ENCODE results near the gene PPP1R2. TPM values are rescaled to one million over a fixed set of nuclear protein-coding genes. Genes with fewer than 3 reads are reported as not detected.

Gene PPP1R2
- total RNA-seq, 1 experiment from 2014 or later = 46.1 TPM

DNA sequence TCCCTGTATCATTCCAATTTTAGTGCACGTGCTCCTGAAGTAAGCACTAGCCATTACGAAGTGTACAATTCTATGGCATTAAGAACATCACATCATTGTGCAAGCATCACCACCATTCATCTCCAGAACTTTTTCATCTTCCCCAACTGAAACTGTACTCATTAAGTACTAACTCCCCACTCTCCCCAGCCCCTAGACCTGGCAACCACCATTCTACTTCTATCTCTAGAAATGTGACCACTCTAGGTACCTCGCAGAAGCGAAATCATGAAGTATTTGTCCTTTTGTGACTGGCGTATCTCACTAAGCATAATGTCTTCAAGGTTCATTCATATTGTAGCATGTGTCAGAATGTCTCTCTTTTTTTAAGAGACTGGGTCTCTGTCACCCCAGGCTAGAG is 11.4 kb downstream of the PPP1R2 start:
- BruUV-seq (replicated peaks) = no TSS peak
- Histone ChIP-seq H2AFZ (ENCODE audit: low read depth, low read length, poor library complexity, severe bottlenecking) (no peak overlapping the region), H3K79me2 (ENCODE audit: insufficient read depth, low read length) (peaks cover 46% of the 10 kb centered on the region), H3K9me3 (ENCODE audit: control insufficient read depth in 1 of 2, insufficient read depth in 1 of 2, low read depth in 1 of 2, low read length in 2 of 2) (no peaks in the 10 kb centered on the region), H3K27ac (ENCODE audit: low read depth, low read length) (no peak overlapping the region), H3K27me3 (ENCODE audit: insufficient read depth, low read length) (no peaks in the 10 kb centered on the region), H3K4me3 (replicated peaks in 1 of 2; ENCODE audit: low read depth in 1 of 2, low read length in 2 of 2) (no peak overlapping the region), H3K4me2 (ENCODE audit: low read length) (no peak overlapping the region), H3K9me2 (ENCODE audit: insufficient read depth) (no peaks in the 10 kb centered on the region), H3K9ac (ENCODE audit: low read length) (no peak overlapping the region), H3K4me1 (ENCODE audit: control insufficient read depth in 1 of 2, insufficient read depth in 2 of 2, low read length in 2 of 2) (no peaks in the 10 kb centered on the region), H3K36me3 (ENCODE audit: control insufficient read depth in 1 of 2, insufficient read depth in 2 of 2, low read length in 2 of 2) (no peaks in the 10 kb centered on the region), H4K20me1 (ENCODE audit: insufficient read depth) (no peaks in the 10 kb centered on the region)
- intact Hi-C loops (cut with micrococcal nuclease) = no loop called here
- ATAC-seq (no peak), DNase-seq (ENCODE audit: low read depth, low spot score) (no peak)
- TF ChIP-seq, protein P1, sequence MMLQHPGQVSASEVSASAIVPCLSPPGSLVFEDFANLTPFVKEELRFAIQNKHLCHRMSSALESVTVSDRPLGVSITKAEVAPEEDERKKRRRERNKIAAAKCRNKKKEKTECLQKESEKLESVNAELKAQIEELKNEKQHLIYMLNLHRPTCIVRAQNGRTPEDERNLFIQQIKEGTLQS (IDR thresholded peaks at IDR 0.05) = no peak
- no peak for TF ChIP-seq CEBPB (IDR thresholded peaks at IDR 0.05; ENCODE audit: low read depth)
- TF ChIP-seq, protein P2, sequence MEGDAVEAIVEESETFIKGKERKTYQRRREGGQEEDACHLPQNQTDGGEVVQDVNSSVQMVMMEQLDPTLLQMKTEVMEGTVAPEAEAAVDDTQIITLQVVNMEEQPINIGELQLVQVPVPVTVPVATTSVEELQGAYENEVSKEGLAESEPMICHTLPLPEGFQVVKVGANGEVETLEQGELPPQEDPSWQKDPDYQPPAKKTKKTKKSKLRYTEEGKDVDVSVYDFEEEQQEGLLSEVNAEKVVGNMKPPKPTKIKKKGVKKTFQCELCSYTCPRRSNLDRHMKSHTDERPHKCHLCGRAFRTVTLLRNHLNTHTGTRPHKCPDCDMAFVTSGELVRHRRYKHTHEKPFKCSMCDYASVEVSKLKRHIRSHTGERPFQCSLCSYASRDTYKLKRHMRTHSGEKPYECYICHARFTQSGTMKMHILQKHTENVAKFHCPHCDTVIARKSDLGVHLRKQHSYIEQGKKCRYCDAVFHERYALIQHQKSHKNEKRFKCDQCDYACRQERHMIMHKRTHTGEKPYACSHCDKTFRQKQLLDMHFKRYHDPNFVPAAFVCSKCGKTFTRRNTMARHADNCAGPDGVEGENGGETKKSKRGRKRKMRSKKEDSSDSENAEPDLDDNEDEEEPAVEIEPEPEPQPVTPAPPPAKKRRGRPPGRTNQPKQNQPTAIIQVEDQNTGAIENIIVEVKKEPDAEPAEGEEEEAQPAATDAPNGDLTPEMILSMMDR (IDR thresholded peaks at IDR 0.05 in 2 of 3, conservative IDR thresholded peaks at IDR 0.05 in 1 of 3; ENCODE audit: borderline replicate concordance in 1 of 3, insufficient read depth in 1 of 3, low read depth in 2 of 3, low read length in 2 of 3) = no peak
- no peak for TF ChIP-seq CBX3 (IDR thresholded peaks at IDR 0.05; ENCODE audit: low read depth)
- TF ChIP-seq, protein P3, sequence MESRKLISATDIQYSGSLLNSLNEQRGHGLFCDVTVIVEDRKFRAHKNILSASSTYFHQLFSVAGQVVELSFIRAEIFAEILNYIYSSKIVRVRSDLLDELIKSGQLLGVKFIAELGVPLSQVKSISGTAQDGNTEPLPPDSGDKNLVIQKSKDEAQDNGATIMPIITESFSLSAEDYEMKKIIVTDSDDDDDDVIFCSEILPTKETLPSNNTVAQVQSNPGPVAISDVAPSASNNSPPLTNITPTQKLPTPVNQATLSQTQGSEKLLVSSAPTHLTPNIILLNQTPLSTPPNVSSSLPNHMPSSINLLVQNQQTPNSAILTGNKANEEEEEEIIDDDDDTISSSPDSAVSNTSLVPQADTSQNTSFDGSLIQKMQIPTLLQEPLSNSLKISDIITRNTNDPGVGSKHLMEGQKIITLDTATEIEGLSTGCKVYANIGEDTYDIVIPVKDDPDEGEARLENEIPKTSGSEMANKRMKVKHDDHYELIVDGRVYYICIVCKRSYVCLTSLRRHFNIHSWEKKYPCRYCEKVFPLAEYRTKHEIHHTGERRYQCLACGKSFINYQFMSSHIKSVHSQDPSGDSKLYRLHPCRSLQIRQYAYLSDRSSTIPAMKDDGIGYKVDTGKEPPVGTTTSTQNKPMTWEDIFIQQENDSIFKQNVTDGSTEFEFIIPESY (IDR thresholded peaks at IDR 0.05; ENCODE audit: extremely low read depth, insufficient replicate concordance, low read length) = no peak
- no peak for TF ChIP-seq SIN3A (IDR thresholded peaks at IDR 0.05; ENCODE audit: low read depth)
- no peak for TF ChIP-seq POLR2AphosphoS5 (IDR thresholded peaks at IDR 0.05; ENCODE audit: low read depth, low read length)
- TF ChIP-seq JUND (IDR thresholded peaks at IDR 0.05) = no peak
- no peak for TF ChIP-seq SP1 (IDR thresholded peaks at IDR 0.05; ENCODE audit: low read depth)
- TF ChIP-seq FOSL1 (IDR thresholded peaks at IDR 0.05; ENCODE audit: low read depth) = no peak
- ChIA-PET POLR2A (no interaction called here), RAD21 (ENCODE audit: low non-redundant PET in 1 of 2, low total read pairs in 2 of 2, uncharacterized antibody in 2 of 2, unreplicated experiment in 2 of 2) (no interaction called here), CTCF (no interaction called here)

All from HCT116 (cell line).